ENCODE measurements around the gene ACOT11.

Gene ACOT11

DNA sequence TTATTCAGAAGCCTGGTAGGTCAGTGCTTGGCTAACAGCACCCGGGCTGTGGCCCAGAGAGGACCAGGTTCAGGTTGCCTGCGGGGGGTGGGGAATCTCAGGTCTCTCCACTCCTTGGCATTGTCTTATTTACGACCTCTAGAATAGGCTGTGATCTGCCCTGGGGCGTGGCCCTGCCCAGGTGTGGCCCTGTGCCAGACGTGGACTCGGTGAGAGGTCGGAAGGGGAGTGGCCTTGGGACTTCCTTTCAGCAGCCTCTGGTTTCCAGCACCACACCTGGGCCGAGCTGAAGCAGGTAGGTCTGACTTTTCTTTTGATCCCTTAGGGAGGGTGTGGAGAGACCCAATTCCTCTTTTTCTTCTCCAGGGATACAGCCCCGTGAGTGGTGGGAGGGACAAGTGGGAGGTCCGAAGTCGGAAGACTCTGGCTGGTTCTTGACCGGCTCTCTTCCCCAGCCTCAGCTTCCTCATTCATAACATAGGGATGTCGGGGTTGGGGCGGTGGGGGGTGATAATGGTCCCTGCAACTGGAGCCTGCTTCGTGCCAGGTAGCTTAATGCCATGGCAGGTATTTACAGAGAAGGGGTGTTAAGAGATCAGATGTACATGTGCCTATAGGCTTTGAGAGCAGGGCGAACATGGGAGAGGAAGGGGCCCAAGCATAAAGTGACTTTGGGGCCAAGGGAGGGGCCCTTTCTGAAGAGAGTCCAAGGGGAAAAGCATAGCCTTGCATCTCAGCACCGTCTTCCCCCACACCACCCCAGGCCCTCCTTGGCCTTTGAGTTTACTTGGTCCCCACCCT is 16.5 kb downstream of the ACOT11 start:
- TF ChIP-seq POLR2A (IDR thresholded peaks at IDR 0.05; ENCODE audit: low read length) (no peak), GATA1 (IDR thresholded peaks at IDR 0.05; ENCODE audit: low read depth, low read length) (no peak)
- DNase-seq, result no peak

DNA sequence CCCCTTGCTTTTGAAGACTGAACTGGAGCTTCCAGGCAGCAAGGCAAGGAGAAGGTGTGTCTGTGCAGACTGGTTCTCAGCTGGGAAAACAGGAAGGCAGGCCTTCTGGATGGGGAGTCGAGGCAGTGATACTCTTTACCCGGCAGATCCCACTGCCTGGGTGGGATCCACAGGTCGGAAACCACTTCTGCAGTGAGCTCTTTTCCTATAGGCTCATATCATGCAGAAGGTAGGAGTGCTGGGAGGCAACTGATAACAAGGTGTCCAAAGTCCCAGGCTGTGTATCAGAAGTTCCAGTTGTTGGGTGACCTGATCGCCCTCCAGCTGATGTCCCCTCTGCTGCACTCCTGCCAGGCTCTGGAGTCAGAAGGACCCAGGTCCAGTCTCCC is 17.1 kb downstream of the ACOT11 start:
- TF ChIP-seq GATA1 (IDR thresholded peaks at IDR 0.05; ENCODE audit: low read depth, low read length), result no peak
- no peak for TF ChIP-seq POLR2A (IDR thresholded peaks at IDR 0.05; ENCODE audit: low read length)
- DNase-seq, result peak in 1 of 2 experiments; percentile 48

DNA sequence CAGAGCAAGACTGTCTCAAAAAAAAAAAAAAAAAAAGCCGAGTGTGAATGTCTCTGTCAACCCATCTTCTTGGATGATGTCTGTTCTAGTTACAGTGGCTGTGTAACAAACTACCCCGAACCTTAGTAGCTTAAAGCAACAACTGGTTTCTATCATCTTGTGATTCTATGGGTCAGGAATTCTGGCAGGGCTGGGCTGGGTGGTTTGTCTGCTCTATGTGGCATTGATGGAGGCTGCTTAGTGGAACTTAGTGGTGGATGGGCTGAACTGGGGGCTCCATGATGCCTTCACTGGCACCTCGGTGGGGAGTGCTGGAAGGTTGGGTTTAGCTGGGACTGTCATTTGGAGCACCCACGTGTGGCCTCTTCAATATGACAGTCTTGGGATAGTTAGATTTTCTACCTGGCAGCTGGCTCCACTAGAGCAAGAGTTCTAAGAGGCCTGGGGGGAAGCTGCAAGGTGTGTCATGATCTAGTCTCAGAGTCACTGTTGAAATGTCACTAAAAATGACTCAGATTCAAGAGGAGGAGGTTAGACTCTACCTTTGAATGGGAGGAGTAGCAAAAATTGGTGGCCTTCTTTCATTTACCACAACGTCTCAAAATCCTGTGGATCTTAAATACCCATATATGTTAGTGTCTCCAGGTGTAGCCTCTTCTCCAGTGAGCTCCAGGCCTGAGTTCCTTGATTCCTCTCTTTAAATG is 18.6 kb downstream of the ACOT11 start:
- no peak for TF ChIP-seq GATA1 (IDR thresholded peaks at IDR 0.05; ENCODE audit: low read depth, low read length)
- no peak for TF ChIP-seq POLR2A (IDR thresholded peaks at IDR 0.05; ENCODE audit: low read length)
- no peak for DNase-seq

DNA sequence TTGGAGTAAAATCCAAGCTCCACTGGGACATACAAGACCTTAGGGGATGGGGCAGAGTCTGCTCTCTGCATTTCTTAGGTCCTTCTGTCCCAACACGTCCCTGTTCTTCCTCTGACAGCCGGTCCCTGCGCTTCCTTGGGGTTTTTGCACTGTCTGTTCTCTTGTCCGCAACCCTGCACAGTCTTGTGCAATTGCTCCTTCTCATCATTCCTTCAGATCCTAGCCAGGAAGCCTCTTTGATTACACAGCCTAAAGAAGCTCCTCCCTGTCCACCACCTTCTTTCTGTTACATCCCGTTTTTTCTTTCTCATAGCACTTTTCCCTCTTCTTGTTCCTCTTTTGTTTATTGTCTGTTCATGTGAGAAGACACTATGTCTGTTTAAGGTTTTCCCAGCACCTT is 19.9 kb downstream of the ACOT11 start:
- no peak for TF ChIP-seq POLR2A (IDR thresholded peaks at IDR 0.05; ENCODE audit: low read length)
- no peak for DNase-seq

DNA sequence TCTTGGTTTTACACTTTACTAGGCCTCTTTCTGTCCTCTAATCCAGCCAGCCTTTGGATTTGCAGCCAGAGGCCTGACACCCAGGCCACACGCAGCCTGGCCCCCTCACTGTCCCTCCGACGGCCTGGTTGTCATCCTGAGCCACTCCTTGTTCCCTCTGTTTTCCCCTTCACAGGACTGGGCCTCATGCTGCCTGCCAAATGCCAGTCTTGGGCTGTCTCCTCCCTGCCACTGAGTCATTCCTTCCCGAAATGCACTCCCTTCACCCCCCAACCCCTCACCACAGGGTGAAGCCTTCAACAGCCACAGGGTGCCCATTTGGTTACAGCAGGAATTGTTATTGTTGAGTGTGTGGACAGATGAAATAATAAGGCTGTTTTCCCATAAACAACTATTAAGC is 21.3 kb downstream of the ACOT11 start:
- no peak for TF ChIP-seq POLR2A (IDR thresholded peaks at IDR 0.05; ENCODE audit: low read length)
- no peak for TF ChIP-seq GATA1 (IDR thresholded peaks at IDR 0.05; ENCODE audit: low read depth, low read length)
- no peak for DNase-seq

DNA sequence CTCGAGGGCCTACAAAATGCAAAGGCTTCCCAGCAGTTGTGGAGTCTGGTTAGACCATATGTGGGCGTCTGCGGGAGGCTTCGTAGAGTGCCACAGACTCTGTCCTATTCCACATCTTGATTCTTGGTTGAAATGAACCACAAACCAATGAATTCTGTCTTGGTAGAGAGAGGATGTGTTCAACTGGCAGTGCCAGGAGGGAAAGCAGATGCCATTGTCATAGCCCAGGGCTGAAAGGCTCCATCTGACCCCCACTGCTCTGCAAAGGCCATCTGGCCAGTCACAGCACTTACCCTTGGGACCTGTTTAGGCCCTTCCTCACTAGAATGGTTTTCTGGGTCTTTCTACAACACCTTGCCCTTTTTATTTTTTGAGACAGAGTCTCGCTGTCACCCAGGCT is 22.1 kb downstream of the ACOT11 start:
- DNase-seq, result no peak
- TF ChIP-seq GATA1 (IDR thresholded peaks at IDR 0.05; ENCODE audit: low read depth, low read length) (no peak), POLR2A (IDR thresholded peaks at IDR 0.05; ENCODE audit: low read length) (no peak)

DNA sequence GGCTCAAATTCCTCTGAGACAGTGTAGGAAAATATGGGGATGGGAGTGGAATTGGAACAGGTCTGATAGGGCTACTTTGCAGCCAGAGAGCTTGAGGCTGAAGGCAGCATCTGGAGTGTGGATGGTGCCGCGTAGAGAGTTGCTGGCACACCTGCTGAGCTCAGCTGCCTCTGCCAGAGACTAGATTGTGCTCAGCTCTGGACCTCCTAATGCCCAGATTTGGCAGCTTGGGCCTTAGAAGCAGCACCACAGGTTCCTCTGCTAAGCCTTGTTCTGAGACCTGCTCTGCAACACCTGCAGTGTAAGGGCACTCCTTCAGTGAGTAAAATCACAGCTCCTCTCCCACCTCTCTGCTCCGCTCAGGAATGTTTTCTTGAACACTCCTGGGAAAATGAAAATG is 23.3 kb downstream of the ACOT11 start:
- no peak for DNase-seq
- TF ChIP-seq GATA1 (IDR thresholded peaks at IDR 0.05; ENCODE audit: low read depth, low read length), result no peak
- TF ChIP-seq POLR2A (IDR thresholded peaks at IDR 0.05; ENCODE audit: low read length), result no peak

DNA sequence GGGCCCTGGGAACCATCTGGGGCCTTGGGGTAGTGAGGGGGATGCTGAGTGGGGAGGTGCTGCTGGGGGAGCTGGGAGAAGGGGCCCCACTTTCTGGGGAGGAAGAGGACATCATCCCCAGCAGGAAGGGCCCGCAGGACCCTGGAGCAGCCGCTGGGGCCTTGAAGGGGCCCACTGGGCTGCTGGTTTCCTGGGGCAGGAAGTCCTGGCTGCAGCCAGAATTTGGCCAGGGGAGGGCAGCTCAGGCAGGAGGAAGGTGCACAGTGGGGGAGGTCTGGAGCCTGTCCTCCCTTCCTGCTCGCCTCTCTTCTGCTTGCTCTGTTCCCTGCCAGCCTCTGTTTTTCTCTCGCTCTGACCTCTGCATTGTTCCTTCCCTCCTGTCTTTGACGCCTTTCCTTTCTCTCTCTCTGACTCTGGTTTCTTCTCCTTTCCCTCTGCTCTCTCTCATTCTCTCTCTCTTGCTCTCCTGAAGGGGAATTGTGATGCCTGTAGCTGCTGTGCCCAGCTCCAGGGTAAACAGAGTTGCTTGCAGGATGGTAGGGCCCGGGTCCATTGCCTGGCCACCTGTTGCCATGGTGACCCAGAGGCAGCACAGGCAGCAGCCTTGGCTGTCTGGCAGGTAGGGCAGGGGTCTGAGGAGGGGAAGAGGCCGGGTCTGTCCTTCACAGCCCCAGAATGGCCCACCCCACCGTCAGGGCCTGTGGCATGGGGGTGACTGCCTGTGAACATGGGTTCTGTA is 23.9 kb downstream of the ACOT11 start:
- TF ChIP-seq GATA1 (IDR thresholded peaks at IDR 0.05; ENCODE audit: low read depth, low read length), result no peak
- TF ChIP-seq POLR2A (IDR thresholded peaks at IDR 0.05; ENCODE audit: low read length), result no peak
- DNase-seq, result no peak

DNA sequence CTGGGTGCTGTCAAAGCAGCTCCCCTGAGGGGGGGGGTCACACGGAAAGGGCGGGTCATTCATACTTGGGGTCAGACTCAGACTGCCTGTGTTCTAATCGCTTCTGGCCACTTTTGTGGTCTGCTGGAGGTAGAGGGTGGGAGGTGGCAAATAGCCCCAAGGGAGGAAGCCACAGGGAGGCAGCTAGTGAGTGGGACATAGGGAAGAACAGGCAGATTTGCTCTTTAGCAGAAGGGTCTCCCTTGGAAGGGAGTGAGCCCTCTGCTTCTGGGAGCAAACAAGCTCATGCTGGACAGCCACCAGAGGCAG is 24.5 kb downstream of the ACOT11 start:
- TF ChIP-seq GATA1 (IDR thresholded peaks at IDR 0.05; ENCODE audit: low read depth, low read length) (no peak), POLR2A (IDR thresholded peaks at IDR 0.05; ENCODE audit: low read length) (no peak)
- DNase-seq, result no peak

DNA sequence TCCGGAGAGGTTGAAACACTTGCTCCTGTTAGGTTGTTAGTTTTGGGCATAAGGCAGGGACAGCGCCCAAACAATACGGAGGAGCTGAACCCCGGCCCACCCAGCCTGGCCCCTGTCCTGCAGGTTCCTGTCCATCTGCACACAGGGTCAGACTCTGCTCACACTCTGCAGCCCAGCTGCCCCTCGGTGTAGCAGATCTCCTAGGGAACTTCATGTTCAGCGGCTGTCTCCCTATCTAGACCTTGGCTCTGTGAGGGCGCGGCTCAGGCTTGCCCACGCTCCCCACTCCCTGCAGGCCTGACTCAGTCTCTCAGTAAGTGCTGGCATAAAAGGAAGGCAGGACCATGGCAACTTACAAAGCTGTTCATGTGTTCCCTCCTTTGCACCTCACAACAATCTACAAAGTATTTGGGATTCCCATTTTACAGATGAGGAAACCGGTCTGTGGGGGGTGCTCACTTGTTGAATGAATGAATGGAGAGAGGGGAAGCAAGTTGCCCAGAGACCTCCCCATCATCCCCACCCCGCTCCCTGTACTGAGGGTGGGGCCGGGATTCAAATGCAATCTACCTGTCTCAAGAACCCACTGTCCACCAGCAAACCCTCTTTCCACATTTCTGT is 26.2 kb downstream of the ACOT11 start:
- DNase-seq, result no peak
- TF ChIP-seq POLR2A (IDR thresholded peaks at IDR 0.05; ENCODE audit: low read length) (no peak), GATA1 (IDR thresholded peaks at IDR 0.05; ENCODE audit: low read depth, low read length) (no peak)

DNA sequence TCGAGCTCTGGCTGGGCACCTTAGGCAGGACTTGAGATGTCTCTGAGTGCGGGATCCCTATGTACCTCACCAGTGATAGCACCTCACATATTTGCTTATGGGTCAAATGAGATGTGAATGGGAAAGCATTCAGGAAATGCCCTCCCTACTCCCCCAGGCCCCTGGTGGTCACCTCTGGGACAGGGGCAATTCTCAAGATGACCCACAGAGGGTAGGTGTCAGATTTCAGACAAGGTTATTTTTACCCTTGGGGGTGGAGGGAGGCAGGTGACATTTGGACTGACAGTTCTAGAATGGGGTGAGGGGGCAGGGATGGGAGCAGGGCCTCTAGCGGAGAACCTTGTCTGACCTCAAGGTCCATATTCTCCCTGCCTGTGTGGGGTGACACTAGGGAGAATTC is 27.1 kb downstream of the ACOT11 start:
- no peak for DNase-seq
- TF ChIP-seq POLR2A (IDR thresholded peaks at IDR 0.05; ENCODE audit: low read length) (no peak), GATA1 (IDR thresholded peaks at IDR 0.05; ENCODE audit: low read depth, low read length) (no peak)

DNA sequence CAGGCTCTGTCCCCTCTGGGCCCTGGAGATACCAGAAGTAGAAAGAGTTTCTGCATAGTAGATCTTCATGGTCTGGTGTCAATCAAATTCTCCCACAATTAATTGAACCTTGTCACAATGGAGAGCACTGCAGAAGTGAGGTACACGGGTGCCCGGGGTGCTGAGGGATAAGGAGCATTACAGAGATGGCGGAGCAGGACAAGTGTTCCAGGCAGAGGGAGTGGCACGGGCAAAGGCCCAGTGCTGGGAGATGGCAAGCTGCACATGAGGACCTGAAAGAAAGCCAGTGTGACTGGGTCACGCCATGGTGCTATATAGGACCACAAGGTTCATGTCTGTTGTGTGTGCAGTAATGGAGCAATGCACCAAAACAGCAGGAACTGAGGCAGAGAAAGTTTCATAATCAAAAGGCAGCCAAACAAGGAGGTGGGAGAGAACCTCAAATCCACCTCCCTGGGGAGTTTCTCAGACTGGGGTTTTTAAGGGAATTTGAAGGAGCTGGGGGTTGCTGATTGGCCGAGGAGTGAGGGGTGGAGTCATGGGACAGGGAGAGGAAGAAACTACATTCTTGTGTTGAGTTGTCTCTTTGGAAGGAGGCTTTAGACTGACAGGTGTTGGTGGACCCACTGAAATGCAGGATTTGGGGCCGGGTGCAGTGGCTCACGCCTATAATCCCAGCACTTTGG is 27.7 kb downstream of the ACOT11 start:
- no peak for TF ChIP-seq POLR2A (IDR thresholded peaks at IDR 0.05; ENCODE audit: low read length)
- TF ChIP-seq GATA1 (IDR thresholded peaks at IDR 0.05; ENCODE audit: low read depth, low read length), result no peak
- no peak for DNase-seq

DNA sequence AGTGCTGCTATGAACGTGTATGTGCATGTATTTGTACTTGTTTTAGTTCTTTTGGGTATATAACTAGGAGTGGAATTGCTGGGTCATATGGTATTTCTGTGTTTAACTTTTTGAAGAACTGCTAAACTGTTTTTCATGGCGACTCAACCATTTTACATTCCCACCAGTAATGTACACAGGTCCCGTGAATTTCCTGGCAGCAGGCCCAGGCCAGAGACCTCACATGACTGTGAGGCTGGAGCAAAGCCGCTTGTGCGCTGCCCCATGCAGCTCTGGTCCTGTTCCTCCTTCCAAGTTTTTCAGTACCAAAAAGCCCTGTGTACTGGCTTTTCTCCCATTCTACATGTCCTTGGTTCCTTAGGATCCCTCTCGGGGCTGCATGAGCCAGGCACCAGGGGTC is 29.6 kb downstream of the ACOT11 start:
- no peak for TF ChIP-seq POLR2A (IDR thresholded peaks at IDR 0.05; ENCODE audit: low read length)
- peak; percentile 24 to 42 for DNase-seq

DNA sequence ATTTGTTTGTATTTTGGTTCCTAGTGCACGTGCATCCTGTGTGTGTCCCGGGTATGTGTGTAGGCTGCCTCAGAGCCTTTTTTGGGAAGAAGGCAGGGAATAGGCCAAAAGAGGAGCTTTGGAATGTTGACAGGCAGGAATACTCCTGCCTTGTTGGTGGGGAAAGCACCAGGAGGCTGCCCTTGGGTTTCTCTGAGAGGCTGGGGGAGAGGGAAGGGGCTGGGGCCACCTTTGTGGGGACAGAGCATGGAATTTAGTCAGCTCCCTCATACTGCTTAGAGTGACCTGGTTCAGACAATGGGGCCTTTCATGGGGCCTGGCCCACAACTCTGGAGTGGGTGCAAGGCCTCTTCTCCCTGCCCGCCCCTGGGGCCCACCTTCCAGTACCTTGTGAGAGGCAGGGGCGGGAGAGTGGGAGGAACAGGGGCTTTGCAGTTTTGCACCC is 31.3 kb downstream of the ACOT11 start:
- no peak for DNase-seq
- TF ChIP-seq POLR2A (IDR thresholded peaks at IDR 0.05; ENCODE audit: low read length) (no peak), GATA1 (IDR thresholded peaks at IDR 0.05; ENCODE audit: low read depth, low read length) (no peak)
